H9 (cell line): ENCODE results near the gene PALM3. TPM values are rescaled to one million over a fixed set of nuclear protein-coding genes. Genes with fewer than 3 reads are reported as not detected.

Source experiments
- DNase-seq: peaks from one replicate; pipeline ENCODE4 v3.0.0-alpha.2; 2017
- H2AFZ ChIP-seq: one replicate; pipeline ENCODE4 v1.6.1; 2013; ENCODE audit warnings: mild to moderate bottlenecking, low read length, control low read depth, moderate library complexity
- H2AK5ac ChIP-seq: 2 replicates; pipeline ENCODE4 v1.6.1; 2013; ENCODE audit warnings: low read length, control low read depth, mixed read lengths; ENCODE audit not compliant: insufficient read length
- H2BK120ac ChIP-seq: one replicate; pipeline ENCODE4 v1.6.1; 2013; ENCODE audit warnings: low read depth, mild to moderate bottlenecking, low read length, control low read depth, inconsistent platforms; ENCODE audit not compliant: poor library complexity, severe bottlenecking
- H2BK12ac ChIP-seq: 2 replicates; pipeline ENCODE4 v1.6.1; 2013; ENCODE audit warnings: low read length, control low read depth, mixed read lengths, low read depth; ENCODE audit not compliant: insufficient read length
- H2BK15ac ChIP-seq: 2 replicates; pipeline ENCODE4 v1.6.1; 2013; ENCODE audit warnings: low read depth, low read length, control low read depth
- H2BK20ac ChIP-seq: one replicate; pipeline ENCODE4 v1.6.1; 2013; ENCODE audit warnings: low read depth, mild to moderate bottlenecking, low read length, control low read depth, inconsistent platforms; ENCODE audit not compliant: poor library complexity, severe bottlenecking
- H2BK5ac ChIP-seq: 2 replicates; pipeline ENCODE4 v1.6.1; 2013; ENCODE audit warnings: low read length, control low read depth, mixed read lengths; ENCODE audit not compliant: insufficient read length
- H3K14ac ChIP-seq: 2 replicates; pipeline ENCODE4 v1.6.1; 2013; ENCODE audit warnings: low read length, control low read depth; ENCODE audit not compliant: insufficient read depth
- H3K18ac ChIP-seq: 2 replicates; pipeline ENCODE4 v1.6.1; 2013; ENCODE audit warnings: low read depth, mild to moderate bottlenecking, mixed read lengths, low read length, control low read depth; ENCODE audit not compliant: insufficient read length
- H3K23ac ChIP-seq: 2 replicates; pipeline ENCODE4 v1.6.1; 2013; ENCODE audit warnings: low read length, control low read depth, mixed read lengths, low read depth; ENCODE audit not compliant: insufficient read length
- H3K23me2 ChIP-seq: 2 replicates; pipeline ENCODE4 v1.6.1; 2013; ENCODE audit warnings: low read depth, mild to moderate bottlenecking, mixed read lengths, low read length, control low read depth; ENCODE audit not compliant: insufficient read length, poor library complexity, severe bottlenecking
- H3K27ac ChIP-seq: 2 replicates; pipeline ENCODE4 v1.5.1; 2013; ENCODE audit warnings: low read length, control low read depth, mixed read lengths, low read depth; ENCODE audit not compliant: insufficient read length
- H3K27me3 ChIP-seq: 2 replicates; pipeline ENCODE4 v1.6.1; 2013; ENCODE audit warnings: low read length, control low read depth, inconsistent platforms; ENCODE audit not compliant: insufficient read depth
- H3K4ac ChIP-seq: 2 replicates; pipeline ENCODE4 v1.6.1; 2013; ENCODE audit warnings: low read depth, mild to moderate bottlenecking, control low read depth, inconsistent platforms, low read length, moderate library complexity
- H3K4me1 ChIP-seq: 2 replicates; pipeline ENCODE4 v1.6.1; 2013; ENCODE audit warnings: low read length, control low read depth, inconsistent platforms; ENCODE audit not compliant: insufficient read depth
- H3K4me2 ChIP-seq: 2 replicates; pipeline ENCODE4 v1.6.1; 2013; ENCODE audit warnings: low read length, control low read depth, mixed read lengths; ENCODE audit not compliant: insufficient read length, insufficient read depth
- H3K56ac ChIP-seq: 2 replicates; pipeline ENCODE4 v1.6.1; 2013; ENCODE audit warnings: low read depth, mild to moderate bottlenecking, mixed read lengths, low read length, control low read depth; ENCODE audit not compliant: insufficient read length
- H3K79me1 ChIP-seq: 2 replicates; pipeline ENCODE4 v1.6.1; 2013; ENCODE audit warnings: low read depth, mild to moderate bottlenecking, moderate library complexity, low read length, control low read depth, inconsistent platforms; ENCODE audit not compliant: insufficient read depth, poor library complexity, severe bottlenecking
- H3K79me2 ChIP-seq: 2 replicates; pipeline ENCODE4 v1.6.1; 2013; ENCODE audit warnings: low read length, control low read depth, inconsistent platforms; ENCODE audit not compliant: insufficient read depth
- H3K9ac ChIP-seq: 2 replicates; pipeline ENCODE4 v1.6.1; 2013; ENCODE audit warnings: low read length, control low read depth, mixed read lengths; ENCODE audit not compliant: insufficient read length; ENCODE audit errors: extremely low read depth
- H3K9me3 ChIP-seq: one replicate; pipeline ENCODE4 v1.6.1; 2013; ENCODE audit warnings: low read depth, low read length, inconsistent platforms; ENCODE audit not compliant: control insufficient read depth
- H3T11ph ChIP-seq: one replicate; pipeline ENCODE4 v1.6.1; 2013; ENCODE audit warnings: mild to moderate bottlenecking, low read length, control low read depth, inconsistent platforms
- H4K20me1 ChIP-seq: one replicate; pipeline ENCODE4 v1.6.1; 2013; ENCODE audit not compliant: control insufficient read depth, insufficient read length, insufficient read depth
- H4K5ac ChIP-seq: 2 replicates; pipeline ENCODE4 v1.6.1; 2013; ENCODE audit warnings: low read depth, mild to moderate bottlenecking, mixed read lengths, low read length, control low read depth; ENCODE audit not compliant: insufficient read length
- H4K8ac ChIP-seq: replicated peaks from 2 replicates; pipeline ENCODE4 v1.6.1; 2013; ENCODE audit warnings: low read length, control low read depth, mixed read lengths, low read depth; ENCODE audit not compliant: insufficient read length
- H4K91ac ChIP-seq: 2 replicates; pipeline ENCODE4 v1.6.1; 2013; ENCODE audit warnings: low read depth, mild to moderate bottlenecking, moderate library complexity, mixed read lengths, low read length, control low read depth; ENCODE audit not compliant: insufficient read length
- H3K27ac Mint-ChIP-seq, 3 experiments: 2 replicates in 2 of 3; 3 replicates in 1 of 3; pipeline ENCODE4 v1.8.0; 2020 to 2021; ENCODE audit warnings: mixed read lengths in 3 of 3, mild to moderate bottlenecking in 1 of 3, moderate library complexity in 1 of 3
- H3K27me3 Mint-ChIP-seq: 2 replicates; pipeline ENCODE4 v1.8.0; 2021; ENCODE audit warnings: low read depth, mild to moderate bottlenecking, moderate library complexity, mixed read lengths
- H3K36me3 Mint-ChIP-seq, 3 experiments: 2 replicates in 2 of 3; 3 replicates in 1 of 3; pipeline ENCODE4 v1.8.0; 2020 to 2021; ENCODE audit warnings: low read depth in 3 of 3, mixed read lengths in 3 of 3; ENCODE audit not compliant: insufficient read depth in 1 of 3
- H3K4me1 Mint-ChIP-seq, 2 experiments: 2 replicates each; pipeline ENCODE4 v1.8.0; 2020; ENCODE audit warnings: mixed read lengths in 2 of 2
- H3K4me3 Mint-ChIP-seq, 2 experiments: 2 replicates in 1 of 2; 3 replicates in 1 of 2; pipeline ENCODE4 v1.8.0; 2020 to 2021; ENCODE audit warnings: mild to moderate bottlenecking in 2 of 2, mixed read lengths in 2 of 2, moderate library complexity in 1 of 2
- H3K9me3 Mint-ChIP-seq, 2 experiments: 2 replicates in 1 of 2; 3 replicates in 1 of 2; pipeline ENCODE4 v1.8.0; 2020; ENCODE audit warnings: mild to moderate bottlenecking in 2 of 2, mixed read lengths in 2 of 2, moderate library complexity in 1 of 2
- CTCF ChIP-seq: fragments of 200-600 bp; sonication (generic); conservative IDR thresholded peaks from 3 replicates; pipeline ENCODE4 v1.8.0; 2021; ENCODE audit warnings: antibody characterized with exemption, mild to moderate bottlenecking
- WGBS: extraction: QIAGEN DNeasy Blood & Tissue Kit; methylation state at CpG from one replicate; pipeline ENCODE4 v1.1.7; 2013; ENCODE audit warnings: missing lambda C conversion rate, low lambda C conversion rate, mixed read lengths; ENCODE audit not compliant: insufficient read length; ENCODE audit errors: extremely low coverage; 5-methylcytosine and 5-hydroxymethylcytosine counted together
- total RNA-seq: library from RNA; stranded (reverse); gene quantifications from 2 replicates; pipeline ENCODE4 v1.2.1, GENCODE V29; 2021

The PALM3 gene
- total RNA-seq, 1 experiment from 2014 or later = 11.5 TPM

GRCh38 chr19:14023404-14024235 lies 38.3 kb downstream of the PALM3 start:
- TF ChIP-seq CTCF = peak; percentile 74
- Histone ChIP-seq H2BK20ac (no peak overlapping the region), H3K27ac (no peak overlapping the region), H3K27me3 (no peaks in the 10 kb centered on the region), H3K4me2 (no peak overlapping the region), H3K9me3 (no peaks in the 10 kb centered on the region), H4K8ac (no peak overlapping the region), H4K20me1 (no peaks in the 10 kb centered on the region), H3K4me1 (no peaks in the 10 kb centered on the region), H2BK15ac (no peak overlapping the region; the same call in 1 of the 2 replicates), H2BK12ac (no peak overlapping the region), H2AK5ac (no peak overlapping the region), H4K5ac (no peak overlapping the region), H3K18ac (no peak overlapping the region), H3K4ac (no peak overlapping the region), H3K79me2 (no peaks in the 10 kb centered on the region), H3K23ac (no peak overlapping the region), H3K56ac (no peak overlapping the region), H4K91ac (no peak overlapping the region), H3K9ac (no peak overlapping the region), H3K79me1 (no peaks in the 10 kb centered on the region), H3T11ph (no peak overlapping the region), H3K23me2 (no peaks in the 10 kb centered on the region), H2BK5ac (no peak overlapping the region), H2AFZ (no peak overlapping the region), H2BK120ac (no peak overlapping the region), H3K14ac (no peak overlapping the region)
- no peaks in the 10 kb centered on the region; a peak in 1 of 5 replicates for H3K9me3 Mint-ChIP-seq
- peaks cover 3% of the 10 kb centered on the region for H3K27me3 Mint-ChIP-seq
- H3K36me3 Mint-ChIP-seq = no peaks in the 10 kb centered on the region
- H3K4me3 Mint-ChIP-seq = no peak overlapping the region
- DNase-seq = peak; percentile 85
- H3K27ac Mint-ChIP-seq = peak overlapping the region in 2 of 3 experiments; percentile 90 to 99; a peak in 5 of 7 replicates
- no CpG with 5 or more reads among the region's 9 CpGs for WGBS
- H3K4me1 Mint-ChIP-seq = peaks cover 4 to 13% of the 10 kb centered on the region in 2 experiments
